A673 (cell line): ENCODE data around the gene IGSF6.

ENCODE experiments used
- CTCF ChIP-seq: fragments of 300-800, 200-600 bp; sonication (generic); conservative IDR thresholded peaks from 2 replicates; pipeline ENCODE4 v1.5.1; 2017; ENCODE audit warnings: low read depth, mild to moderate bottlenecking, antibody characterized with exemption, low read length, moderate library complexity, mixed read lengths
- EZH2 ChIP-seq: fragments of 200-600 bp; sonication (generic); IDR thresholded peaks from 2 replicates; pipeline ENCODE4 v1.6.1; 2017; ENCODE audit warnings: borderline replicate concordance, low read depth, mild to moderate bottlenecking, mixed read lengths, antibody characterized with exemption, low read length; ENCODE audit not compliant: poor library complexity, severe bottlenecking

GRCh38 chr16:21673469-21673868 lies 21.1 kb upstream of the IGSF6 start:
- TF ChIP-seq CTCF, result no peak
- TF ChIP-seq EZH2, result no peak
